Natural killer cell (primary cell): ENCODE data around the gene MEOX2. TPM values are rescaled to one million over a fixed set of nuclear protein-coding genes. Genes with fewer than 3 reads are reported as not detected.

Source experiments
- ATAC-seq, 3 donors: fragments of 150-1000 bp in 2 of 3; fragments of 200-7000 bp in 1 of 3; cut with Tn5 transposase; 1 replicate in 1 of 3; 2 replicates in 2 of 3; pipeline ENCODE4 v1.10.0; 2021; ENCODE audit warnings: mild to moderate bottlenecking in 2 of 3, moderate library complexity in 2 of 3
- DNase-seq, 2 donors: peaks; one replicate each; pipeline versions ENCODE4 v3.0.0 to v3.0.0-alpha.2; 2013 to 2021; ENCODE audit warnings: mixed read lengths in 1 of 2
- H3K27ac ChIP-seq: one replicate; pipeline ENCODE4 v1.5.1; 2013; ENCODE audit warnings: mild to moderate bottlenecking, low read length
- H3K27me3 ChIP-seq: one replicate; pipeline ENCODE4 v1.6.1; 2013; ENCODE audit warnings: low read length; ENCODE audit not compliant: control insufficient read depth, insufficient read depth
- H3K36me3 ChIP-seq: one replicate; pipeline ENCODE4 v1.6.1; 2013; ENCODE audit warnings: low read length; ENCODE audit not compliant: control insufficient read depth, insufficient read depth
- H3K4me1 ChIP-seq: one replicate; pipeline ENCODE4 v1.6.1; 2013; ENCODE audit warnings: low read length; ENCODE audit not compliant: control insufficient read depth, insufficient read depth
- H3K4me3 ChIP-seq: one replicate; pipeline ENCODE4 v1.5.1; 2013; ENCODE audit warnings: low read length
- H3K9me3 ChIP-seq: one replicate; pipeline ENCODE4 v1.6.1; 2013; ENCODE audit warnings: low read length; ENCODE audit not compliant: control insufficient read depth, insufficient read depth
- H3K27ac Mint-ChIP-seq, 2 donors: one replicate each; pipeline ENCODE4 v1.8.0; 2022; ENCODE audit warnings: mild to moderate bottlenecking in 2 of 2, mixed read lengths in 2 of 2, moderate library complexity in 1 of 2
- H3K27me3 Mint-ChIP-seq, 2 donors: one replicate each; pipeline ENCODE4 v1.8.0; 2022; ENCODE audit warnings: low read depth in 2 of 2, mixed read lengths in 2 of 2
- H3K36me3 Mint-ChIP-seq: one replicate; pipeline ENCODE4 v1.8.0; 2022; ENCODE audit warnings: mixed read lengths
- H3K4me1 Mint-ChIP-seq, 2 donors: one replicate each; pipeline ENCODE4 v1.8.0; 2022; ENCODE audit warnings: mixed read lengths in 2 of 2
- H3K4me3 Mint-ChIP-seq: one replicate; pipeline ENCODE4 v1.8.0; 2022; ENCODE audit warnings: mild to moderate bottlenecking, moderate library complexity, mixed read lengths
- H3K9me3 Mint-ChIP-seq, 2 donors: one replicate each; pipeline ENCODE4 v1.8.0; 2022; ENCODE audit warnings: mixed read lengths in 2 of 2
- CTCF ChIP-seq: fragments of 200-600 bp; IDR thresholded peaks from one replicate; pipeline ENCODE4 v1.8.0; 2022; ENCODE audit warnings: antibody characterized with exemption
- WGBS: methylation state at CpG from one replicate; pipeline ENCODE4 v1.1.7; 2013; ENCODE audit warnings: missing lambda C conversion rate; ENCODE audit not compliant: insufficient coverage; 5-methylcytosine and 5-hydroxymethylcytosine counted together
- intact Hi-C: fragments of 100-400 bp; cut with micrococcal nuclease; formaldehyde crosslinking; loops from one replicate; pipeline ENCODE4 v1.14.2; 2022
- total RNA-seq, 4 donors: library from RNA; stranded (reverse); fragments of 120-200 nt in 1 of 4; gene quantifications; one replicate each; pipeline versions ENCODE4 v1.2.3 to v1.2.4, GENCODE V29; 2013 to 2022

Gene MEOX2
- total RNA-seq, 3 donors from 2014 or later (not counting 1 experiment from before 2014, with no cell fraction given): not detected

DNA sequence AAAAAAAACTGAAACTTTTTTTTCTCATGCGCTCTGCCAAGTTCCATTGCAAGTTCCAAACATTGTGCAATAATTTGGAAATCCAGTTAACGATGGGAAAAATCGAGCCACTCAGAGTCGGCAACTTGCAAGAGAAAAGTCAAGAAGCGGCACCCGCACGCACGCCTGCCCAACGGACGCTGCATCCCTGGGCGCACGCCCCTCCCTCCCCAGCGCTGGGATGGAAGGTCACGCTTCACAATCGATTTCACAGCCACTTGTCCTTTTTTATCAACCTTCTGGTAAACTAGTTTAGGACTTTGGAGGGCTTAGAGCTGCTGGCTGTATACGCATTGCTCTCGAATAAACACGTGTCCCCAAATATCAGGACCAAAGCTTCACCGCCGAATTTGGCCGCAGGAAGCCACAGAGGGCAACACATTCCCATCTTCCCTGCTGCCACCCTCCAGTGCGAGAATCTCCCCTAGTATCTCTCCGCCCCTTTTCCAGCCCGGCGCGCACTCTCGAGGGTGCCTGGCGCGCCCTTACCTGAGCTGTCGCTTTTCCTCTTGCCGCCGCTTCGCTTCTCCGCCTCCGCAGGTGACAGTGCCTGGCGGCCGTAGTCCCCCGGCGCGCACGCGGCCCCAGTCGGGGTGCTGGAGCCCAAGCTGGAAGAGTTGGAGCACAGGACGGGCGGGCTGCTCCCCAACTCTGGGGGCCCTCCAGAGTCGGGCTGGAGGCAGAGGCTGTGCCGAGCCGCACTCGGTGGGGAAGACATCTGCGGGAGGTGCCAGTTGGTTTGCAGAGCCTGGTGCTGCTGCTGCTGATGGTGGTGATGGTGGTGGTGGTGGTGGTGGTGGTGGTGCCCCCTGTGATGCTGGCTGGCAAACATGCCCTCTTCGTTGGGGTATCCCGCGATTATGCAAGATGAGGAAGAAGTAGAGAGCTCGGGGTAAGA lies 857 bp downstream of the MEOX2 start:
- Mint-ChIP-seq H3K4me1 (no peaks in the 10 kb centered on the region), H3K36me3 (no peaks in the 10 kb centered on the region), H3K4me3 (no peak overlapping the region), H3K9me3 (peaks cover 0 to 2% of the 10 kb centered on the region in 2 donors), H3K27ac (no peak overlapping the region), H3K27me3 (peaks cover 15 to 20% of the 10 kb centered on the region in 2 donors)
- H3K36me3 ChIP-seq: no peaks in the 10 kb centered on the region
- no peak for TF ChIP-seq CTCF
- peaks cover 18% of the 10 kb centered on the region for H3K27me3 ChIP-seq
- ATAC-seq (no peak), DNase-seq (no peak)
- no peak overlapping the region for H3K27ac ChIP-seq
- peaks cover 8% of the 10 kb centered on the region for H3K9me3 ChIP-seq
- no peak overlapping the region for H3K4me3 ChIP-seq
- WGBS: 8% methylated on average over 54 of the region's 54 CpGs
- intact Hi-C loops: no loop called here
- no peaks in the 10 kb centered on the region for H3K4me1 ChIP-seq

DNA sequence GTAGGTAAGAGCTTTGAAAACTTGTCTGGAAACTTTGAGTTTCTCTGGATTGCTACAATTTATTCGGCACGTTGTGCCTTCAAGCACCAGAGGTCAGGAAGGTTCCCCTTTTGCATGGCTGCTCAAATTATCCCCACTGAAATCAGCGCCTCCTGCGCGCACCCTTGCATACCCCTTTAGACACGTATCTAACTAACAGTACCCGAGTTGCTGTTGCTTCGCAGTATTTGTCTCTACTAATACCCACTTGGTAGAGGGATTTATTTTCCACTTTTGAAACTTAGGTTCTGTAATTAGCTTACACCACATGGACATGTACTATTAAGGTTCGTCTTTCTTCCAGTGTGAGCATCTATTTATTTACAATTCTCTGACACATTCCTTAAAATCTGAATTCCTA lies 1.6 kb downstream of the MEOX2 start:
- no peak overlapping the region for H3K27ac Mint-ChIP-seq
- no peak overlapping the region for H3K4me3 Mint-ChIP-seq
- no peak for TF ChIP-seq CTCF
- 13% methylated on average over 6 of the region's 9 CpGs for WGBS
- intact Hi-C loops: no loop called here
- H3K9me3 Mint-ChIP-seq: peaks cover 0 to 2% of the 10 kb centered on the region in 2 donors
- H3K36me3 ChIP-seq: no peaks in the 10 kb centered on the region
- no peak for DNase-seq
- no peak overlapping the region for H3K27ac ChIP-seq
- H3K9me3 ChIP-seq: peaks cover 8% of the 10 kb centered on the region
- no peak for ATAC-seq
- H3K4me1 Mint-ChIP-seq: no peaks in the 10 kb centered on the region
- no peaks in the 10 kb centered on the region for H3K36me3 Mint-ChIP-seq
- H3K4me1 ChIP-seq: no peaks in the 10 kb centered on the region
- peaks cover 18% of the 10 kb centered on the region for H3K27me3 ChIP-seq
- peaks cover 15 to 20% of the 10 kb centered on the region in 2 donors for H3K27me3 Mint-ChIP-seq
- no peak overlapping the region for H3K4me3 ChIP-seq

GRCh38 chr7:15684111-15684800 lies 2.2 kb downstream of the MEOX2 start:
- H3K4me3 ChIP-seq: no peak overlapping the region
- H3K4me1 ChIP-seq: no peaks in the 10 kb centered on the region
- no peak for TF ChIP-seq CTCF
- peaks cover 15 to 20% of the 10 kb centered on the region in 2 donors for H3K27me3 Mint-ChIP-seq
- WGBS: 79% methylated on average over 5 of the region's 8 CpGs
- peaks cover 0 to 2% of the 10 kb centered on the region in 2 donors for H3K9me3 Mint-ChIP-seq
- H3K36me3 Mint-ChIP-seq: no peaks in the 10 kb centered on the region
- no peaks in the 10 kb centered on the region for H3K36me3 ChIP-seq
- DNase-seq (no peak), ATAC-seq (no peak)
- peaks cover 8% of the 10 kb centered on the region for H3K9me3 ChIP-seq
- H3K27ac Mint-ChIP-seq: no peak overlapping the region
- H3K27me3 ChIP-seq: peaks cover 18% of the 10 kb centered on the region
- H3K4me1 Mint-ChIP-seq: no peaks in the 10 kb centered on the region
- no peak overlapping the region for H3K27ac ChIP-seq
- H3K4me3 Mint-ChIP-seq: no peak overlapping the region
- intact Hi-C loops: no loop called here
